Trophoblast cell (in vitro differentiated cells and primary cell): Measurements from ENCODE around the gene VDAC1.
A peak's percentile ranks its signal among the peaks of the same experiment; 100 is the strongest.

Experiments used
- DNase-seq, 2 donors: peaks; one replicate each; pipeline ENCODE4 v3.0.0-alpha.2; 2016
- H2AFZ ChIP-seq: 2 replicates; pipeline ENCODE4 v1.6.1; 2013; ENCODE audit warnings: low read length, moderate library complexity, mild to moderate bottlenecking; ENCODE audit not compliant: insufficient read depth, poor library complexity
- H2AK5ac ChIP-seq: 2 replicates; pipeline ENCODE4 v1.6.1; 2013; ENCODE audit warnings: mild to moderate bottlenecking, low read length
- H2BK120ac ChIP-seq: 2 replicates; pipeline ENCODE4 v1.6.1; 2013; ENCODE audit warnings: low read length, mild to moderate bottlenecking, moderate library complexity; ENCODE audit not compliant: insufficient read depth, poor library complexity
- H2BK12ac ChIP-seq: 2 replicates; pipeline ENCODE4 v1.6.1; 2013; ENCODE audit warnings: mild to moderate bottlenecking, low read length, moderate library complexity
- H2BK5ac ChIP-seq: 2 replicates; pipeline ENCODE4 v1.6.1; 2013; ENCODE audit warnings: low read length, low read depth, moderate library complexity, mild to moderate bottlenecking; ENCODE audit not compliant: poor library complexity
- H3K14ac ChIP-seq: 2 replicates; pipeline ENCODE4 v1.6.1; 2013; ENCODE audit warnings: mild to moderate bottlenecking, low read length
- H3K18ac ChIP-seq: 2 replicates; pipeline ENCODE4 v1.6.1; 2013; ENCODE audit warnings: mild to moderate bottlenecking, low read length
- H3K23ac ChIP-seq: 2 replicates; pipeline ENCODE4 v1.6.1; 2013; ENCODE audit warnings: low read length
- H3K27ac ChIP-seq: 2 replicates; pipeline ENCODE4 v1.5.1; 2013; ENCODE audit warnings: low read depth, mild to moderate bottlenecking, inconsistent platforms, low read length, moderate library complexity
- H3K27me3 ChIP-seq: 2 replicates; pipeline ENCODE4 v1.6.1; 2013; ENCODE audit warnings: inconsistent platforms, mild to moderate bottlenecking, low read length, moderate library complexity; ENCODE audit not compliant: insufficient read depth
- H3K36me3 ChIP-seq, 2 experiments: 1 replicate in 1 of 2; 2 replicates in 1 of 2; pipeline ENCODE4 v1.6.1; 2013; ENCODE audit warnings: low read length in 2 of 2, mild to moderate bottlenecking in 2 of 2, moderate library complexity in 1 of 2; ENCODE audit not compliant: insufficient read depth in 2 of 2, control insufficient read depth in 1 of 2
- H3K4ac ChIP-seq: 2 replicates; pipeline ENCODE4 v1.6.1; 2013; ENCODE audit warnings: low read depth, mild to moderate bottlenecking, low read length, moderate library complexity
- H3K4me1 ChIP-seq, 2 experiments: 1 replicate in 1 of 2; 2 replicates in 1 of 2; pipeline ENCODE4 v1.6.1; 2013; ENCODE audit warnings: low read length in 2 of 2, mild to moderate bottlenecking in 2 of 2, moderate library complexity in 1 of 2; ENCODE audit not compliant: insufficient read depth in 2 of 2, control insufficient read depth in 1 of 2
- H3K4me2 ChIP-seq: 2 replicates; pipeline ENCODE4 v1.6.1; 2013; ENCODE audit warnings: inconsistent platforms, mild to moderate bottlenecking, low read length, moderate library complexity
- H3K4me3 ChIP-seq: 2 replicates; pipeline ENCODE4 v1.5.1; 2013; ENCODE audit warnings: mild to moderate bottlenecking, low read depth, low read length, inconsistent platforms
- H3K79me1 ChIP-seq: one replicate; pipeline ENCODE4 v1.6.1; 2013; ENCODE audit warnings: low read length
- H3K79me2 ChIP-seq: 2 replicates; pipeline ENCODE4 v1.6.1; 2013; ENCODE audit warnings: low read length, mild to moderate bottlenecking; ENCODE audit not compliant: control insufficient read depth, insufficient read depth, poor library complexity
- H3K9ac ChIP-seq: 2 replicates; pipeline ENCODE4 v1.6.1; 2013; ENCODE audit warnings: mild to moderate bottlenecking, low read length
- H3K9me3 ChIP-seq: 2 replicates; pipeline ENCODE4 v1.6.1; 2013; ENCODE audit warnings: low read depth, mild to moderate bottlenecking, control low read depth, inconsistent platforms, low read length; ENCODE audit not compliant: insufficient read depth
- H4K12ac ChIP-seq: 2 replicates; pipeline ENCODE4 v1.6.1; 2013; ENCODE audit warnings: low read depth, mild to moderate bottlenecking, low read length, moderate library complexity
- H4K8ac ChIP-seq: 2 replicates; pipeline ENCODE4 v1.6.1; 2013; ENCODE audit warnings: low read depth, mild to moderate bottlenecking, low read length, moderate library complexity
- H4K91ac ChIP-seq: one replicate; pipeline ENCODE4 v1.6.1; 2013; ENCODE audit warnings: low read depth, mild to moderate bottlenecking, low read length, moderate library complexity
- WGBS: extraction: QIAGEN DNeasy Blood & Tissue Kit; methylation state at CpG from one replicate; pipeline ENCODE4 v1.1.7; 2013; ENCODE audit warnings: missing lambda C conversion rate; ENCODE audit not compliant: insufficient read length, insufficient coverage; ENCODE audit errors: extremely low coverage; 5-methylcytosine and 5-hydroxymethylcytosine counted together

Gene VDAC1

DNA sequence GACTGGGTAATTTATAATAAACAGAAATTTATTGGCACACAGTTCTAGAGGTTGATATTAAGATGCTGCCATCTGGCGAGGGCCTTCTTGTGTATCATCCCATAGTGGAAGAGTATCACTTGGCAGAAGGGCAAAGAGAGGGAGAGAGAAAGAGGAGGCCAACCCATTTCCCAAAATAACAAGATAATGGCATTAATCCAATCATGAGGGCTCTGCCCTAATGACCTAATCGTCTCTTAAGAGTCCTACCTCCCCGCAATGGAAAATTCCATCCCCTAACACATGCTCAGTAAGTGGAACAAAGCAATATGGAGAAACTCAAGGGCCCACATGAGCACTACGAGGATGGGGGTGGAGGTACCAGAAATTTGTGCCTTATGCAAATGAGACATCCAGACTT is 17.6 kb upstream of the VDAC1 start:
- H3K14ac ChIP-seq = no peak overlapping the region
- no peak overlapping the region for H4K8ac ChIP-seq
- H2BK120ac ChIP-seq = no peak overlapping the region
- H2BK12ac ChIP-seq = no peak overlapping the region
- no peak overlapping the region for H4K91ac ChIP-seq
- no peak overlapping the region for H3K27ac ChIP-seq
- peaks cover 9 to 10% of the 10 kb centered on the region in 2 experiments for H3K4me1 ChIP-seq
- no peaks in the 10 kb centered on the region for H3K9me3 ChIP-seq
- WGBS = no CpG with 5 or more reads among the region's 4 CpGs
- no peak overlapping the region for H2BK5ac ChIP-seq
- H3K4me3 ChIP-seq = no peak overlapping the region
- no peaks in the 10 kb centered on the region for H3K36me3 ChIP-seq
- H3K27me3 ChIP-seq = no peaks in the 10 kb centered on the region
- no peak overlapping the region for H3K9ac ChIP-seq
- H2AFZ ChIP-seq = no peak overlapping the region
- H3K4ac ChIP-seq = no peak overlapping the region
- peaks cover 2% of the 10 kb centered on the region for H3K79me1 ChIP-seq
- H3K23ac ChIP-seq = no peak overlapping the region
- no peaks in the 10 kb centered on the region for H3K79me2 ChIP-seq
- no peak overlapping the region for H4K12ac ChIP-seq
- no peak for DNase-seq
- no peak overlapping the region for H2AK5ac ChIP-seq
- no peak overlapping the region for H3K4me2 ChIP-seq
- H3K18ac ChIP-seq = no peak overlapping the region

DNA sequence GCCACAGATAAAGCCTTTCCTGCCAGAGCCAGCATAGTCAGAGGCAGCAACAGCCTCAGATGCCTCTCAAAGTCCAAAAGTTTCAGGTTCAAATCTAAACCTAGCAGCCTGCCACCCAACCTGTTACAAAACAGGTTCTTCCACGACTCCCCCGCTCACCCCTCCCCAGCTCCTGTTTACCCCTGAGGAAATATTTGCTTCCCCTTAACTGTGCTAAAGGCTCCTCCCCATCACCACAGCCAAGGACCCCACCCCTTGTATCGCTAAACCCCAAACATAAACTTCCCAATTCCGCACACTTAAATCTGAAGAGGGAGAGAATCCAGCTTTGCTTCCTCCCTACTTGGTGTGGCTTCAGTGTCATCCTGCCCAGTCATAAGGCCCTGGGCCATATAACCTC is 15.4 kb upstream of the VDAC1 start:
- H2BK120ac ChIP-seq = no peak overlapping the region
- DNase-seq = peak in 1 of 2 donors; percentile 23
- no peak overlapping the region for H3K9ac ChIP-seq
- H4K91ac ChIP-seq = no peak overlapping the region
- no peak overlapping the region for H2AFZ ChIP-seq
- H3K23ac ChIP-seq = no peak overlapping the region
- H2BK5ac ChIP-seq = no peak overlapping the region
- H3K9me3 ChIP-seq = no peaks in the 10 kb centered on the region
- no peak overlapping the region for H4K12ac ChIP-seq
- H3K79me1 ChIP-seq = peaks cover 2% of the 10 kb centered on the region
- no peak overlapping the region for H3K4me3 ChIP-seq
- no CpG with 5 or more reads among the region's 4 CpGs for WGBS
- H2BK12ac ChIP-seq = no peak overlapping the region
- H3K4ac ChIP-seq = no peak overlapping the region
- H3K36me3 ChIP-seq = no peaks in the 10 kb centered on the region
- H2AK5ac ChIP-seq = no peak overlapping the region
- H3K14ac ChIP-seq = no peak overlapping the region
- H3K79me2 ChIP-seq = no peaks in the 10 kb centered on the region
- no peak overlapping the region for H3K27ac ChIP-seq
- H3K18ac ChIP-seq = no peak overlapping the region
- H3K27me3 ChIP-seq = no peaks in the 10 kb centered on the region
- no peak overlapping the region for H4K8ac ChIP-seq
- H3K4me1 ChIP-seq = peaks cover 9 to 10% of the 10 kb centered on the region in 2 experiments
- H3K4me2 ChIP-seq = peak overlapping the region; percentile 38

DNA sequence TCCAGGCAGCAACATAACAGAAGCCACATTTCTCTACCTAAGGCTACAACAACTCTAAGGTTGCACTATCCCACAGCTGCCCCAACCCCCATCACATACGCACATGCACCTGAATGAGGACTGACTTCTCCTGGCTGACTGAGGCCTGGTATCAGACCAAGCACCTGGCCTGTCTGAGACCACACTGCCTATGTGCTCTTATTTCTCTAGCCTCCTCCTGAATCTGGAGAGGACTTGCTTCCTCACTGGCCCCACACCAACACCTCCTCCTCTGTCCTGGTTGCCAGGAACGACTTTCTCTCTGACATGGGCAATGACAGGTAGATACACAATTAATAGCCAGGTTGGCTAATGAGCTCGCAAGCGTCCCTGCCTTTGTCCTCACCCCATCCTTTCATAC is 14.9 kb upstream of the VDAC1 start:
- peak overlapping the region; percentile 15 for H4K91ac ChIP-seq
- WGBS = no CpG with 5 or more reads among the region's 4 CpGs
- no peak overlapping the region for H3K18ac ChIP-seq

DNA sequence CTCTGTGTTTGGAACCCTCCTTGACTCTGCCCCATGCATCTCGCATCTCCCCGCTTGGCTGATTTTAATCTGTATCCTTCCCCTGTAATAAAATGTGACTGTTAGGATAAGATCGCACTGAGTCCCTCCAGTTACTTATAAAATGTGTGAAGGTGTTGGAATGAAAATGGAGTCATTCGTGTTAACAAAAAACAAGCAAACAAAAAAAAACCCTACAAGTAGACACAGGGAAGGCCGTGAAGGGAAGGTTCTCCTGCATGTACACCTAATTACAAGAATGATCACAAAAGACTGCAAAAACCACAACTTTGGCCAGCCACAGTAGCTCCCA is 14.2 kb upstream of the VDAC1 start:
- H3K36me3 ChIP-seq = no peaks in the 10 kb centered on the region
- no peaks in the 10 kb centered on the region for H3K9me3 ChIP-seq
- no peak for DNase-seq
- no peak overlapping the region for H2BK120ac ChIP-seq
- WGBS = no CpG with 5 or more reads among the region's 5 CpGs
- H2AFZ ChIP-seq = no peak overlapping the region
- H2AK5ac ChIP-seq = no peak overlapping the region
- H3K4me1 ChIP-seq = peaks cover 9 to 10% of the 10 kb centered on the region in 2 experiments
- H3K14ac ChIP-seq = no peak overlapping the region
- H2BK12ac ChIP-seq = no peak overlapping the region
- no peak overlapping the region for H4K12ac ChIP-seq
- H3K18ac ChIP-seq = no peak overlapping the region
- no peak overlapping the region for H2BK5ac ChIP-seq
- no peaks in the 10 kb centered on the region for H3K79me2 ChIP-seq
- H4K8ac ChIP-seq = no peak overlapping the region
- no peak overlapping the region for H3K4me2 ChIP-seq
- no peak overlapping the region for H3K4ac ChIP-seq
- no peaks in the 10 kb centered on the region for H3K27me3 ChIP-seq
- no peak overlapping the region for H3K4me3 ChIP-seq
- H3K79me1 ChIP-seq = peaks cover 2% of the 10 kb centered on the region
- H3K23ac ChIP-seq = no peak overlapping the region
- no peak overlapping the region for H3K9ac ChIP-seq
- H3K27ac ChIP-seq = no peak overlapping the region
- no peak overlapping the region for H4K91ac ChIP-seq

More for the DNA sequence above, 14.9 kb upstream of the VDAC1 start:
- Histone ChIP-seq H3K79me2 (no peaks in the 10 kb centered on the region), H3K27me3 (no peaks in the 10 kb centered on the region), H3K23ac (no peak overlapping the region), H2AK5ac (no peak overlapping the region), H3K9ac (no peak overlapping the region), H3K4me3 (no peak overlapping the region), H4K12ac (no peak overlapping the region), H2AFZ (peak overlapping the region; percentile 23), H3K27ac (no peak overlapping the region), H3K4me2 (peak overlapping the region; percentile 38), H3K9me3 (no peaks in the 10 kb centered on the region), H2BK12ac (no peak overlapping the region), H4K8ac (no peak overlapping the region), H3K4ac (no peak overlapping the region), H3K14ac (no peak overlapping the region), H3K79me1 (peaks cover 2% of the 10 kb centered on the region), H3K4me1 (peaks cover 9 to 10% of the 10 kb centered on the region in 2 experiments), H3K36me3 (no peaks in the 10 kb centered on the region), H2BK120ac (no peak overlapping the region), H2BK5ac (no peak overlapping the region)
- DNase-seq = no peak
